ENCODE data around the gene DUSP2.

Gene DUSP2

GRCh38 chr2:96098900-96099590 is 46.2 kb downstream of the DUSP2 start:
- no peak for FAIRE-seq

GRCh38 chr2:96097951-96098823 is 47.1 kb downstream of the DUSP2 start:
- no peak for FAIRE-seq

- FAIRE-seq: no peak
These were observed 47.8 kb downstream of the DUSP2 start for GRCh38 chr2:96097441-96097840.

- no peak for FAIRE-seq
These were observed 50.1 kb downstream of the DUSP2 start for GRCh38 chr2:96095116-96095636.

GRCh38 chr2:96093528-96093927 is 51.7 kb downstream of the DUSP2 start:
- FAIRE-seq: no peak
